ENCODE results near the gene XG.
A peak's percentile ranks its signal among the peaks of the same experiment; 100 is the strongest.

XG gene

GRCh38 chrX:2781226-2781571 lies 29.4 kb downstream of the XG start:
- Histone ChIP-seq H3K9me3 (ENCODE audit: severe bottlenecking) (no peaks in the 10 kb centered on the region), H3K27me3 (ENCODE audit: insufficient read depth, low read depth, severe bottlenecking) (no peaks in the 10 kb centered on the region)

GRCh38 chrX:2781698-2782097 lies 29.9 kb downstream of the XG start:
- no peak for TF ChIP-seq CTCF (IDR thresholded peaks at IDR 0.05; ENCODE audit: low read depth, low read length)
- peak overlapping the region; percentile 79 for H3K27ac ChIP-seq
- no peaks in the 10 kb centered on the region for H3K9me3 ChIP-seq (ENCODE audit: severe bottlenecking)
- H3K4me3 ChIP-seq (ENCODE audit: low read depth, low read length): 0 out of 2 replicates have a peak overlapping the region, but pooled peaks have one; percentile 14
- H3K36me3 ChIP-seq: no peaks in the 10 kb centered on the region
- no peak for DNase-seq
- no peaks in the 10 kb centered on the region for H3K27me3 ChIP-seq (ENCODE audit: insufficient read depth, low read depth, severe bottlenecking)

More at GRCh38 chrX:2781226-2781571, 29.4 kb downstream of the XG start:
- TF ChIP-seq CTCF (IDR thresholded peaks at IDR 0.05; ENCODE audit: low read depth, low read length): no peak
- Histone ChIP-seq H3K36me3 (no peaks in the 10 kb centered on the region), H3K27ac (peak overlapping the region; percentile 79), H3K4me3 (ENCODE audit: low read depth, low read length) (peak overlapping the region; percentile 14)
- peak; percentile 61 for DNase-seq

GRCh38 chrX:2782171-2782570 lies 30.3 kb downstream of the XG start:
- peak overlapping the region; percentile 79 for H3K27ac ChIP-seq
- no peak overlapping the region for H3K4me3 ChIP-seq (ENCODE audit: low read depth, low read length)
- no peaks in the 10 kb centered on the region for H3K27me3 ChIP-seq (ENCODE audit: insufficient read depth, low read depth, severe bottlenecking)
- H3K9me3 ChIP-seq (ENCODE audit: severe bottlenecking): no peaks in the 10 kb centered on the region
- no peaks in the 10 kb centered on the region for H3K36me3 ChIP-seq
- DNase-seq: no peak
- no peak for TF ChIP-seq CTCF (IDR thresholded peaks at IDR 0.05; ENCODE audit: low read depth, low read length)

GRCh38 chrX:2782778-2783177 lies 30.9 kb downstream of the XG start:
- H3K36me3 ChIP-seq: no peaks in the 10 kb centered on the region
- TF ChIP-seq CTCF (IDR thresholded peaks at IDR 0.05; ENCODE audit: low read depth, low read length): no peak
- no peaks in the 10 kb centered on the region for H3K27me3 ChIP-seq (ENCODE audit: insufficient read depth, low read depth, severe bottlenecking)
- no peak overlapping the region for H3K4me3 ChIP-seq (ENCODE audit: low read depth, low read length)
- no peak for DNase-seq
- H3K9me3 ChIP-seq (ENCODE audit: severe bottlenecking): no peaks in the 10 kb centered on the region
- H3K27ac ChIP-seq: peak overlapping the region; percentile 79

DNA sequence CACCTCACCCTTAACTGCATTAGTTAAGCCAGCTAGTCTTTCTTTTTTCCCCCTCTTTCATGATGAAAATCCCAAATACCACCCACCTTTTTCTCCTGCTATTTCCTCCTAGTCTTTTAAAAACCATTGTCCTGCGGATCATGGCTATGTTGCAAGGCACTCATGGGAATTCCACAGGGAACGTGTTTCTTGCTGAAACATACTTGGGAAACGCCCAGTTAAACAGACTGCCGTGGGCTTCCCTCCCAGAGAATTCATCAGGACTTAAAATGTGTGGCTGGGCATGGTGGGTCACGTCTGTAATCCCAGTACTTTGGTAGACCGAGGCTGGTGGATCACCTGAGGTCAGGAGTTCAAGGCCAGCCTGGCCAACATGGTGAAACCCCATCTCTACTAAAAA lies 32.2 kb downstream of the XG start:
- DNase-seq: no peak
- Histone ChIP-seq H3K27me3 (ENCODE audit: insufficient read depth, low read depth, severe bottlenecking) (no peaks in the 10 kb centered on the region), H3K9me3 (ENCODE audit: severe bottlenecking) (no peaks in the 10 kb centered on the region), H3K27ac (no peak overlapping the region), H3K36me3 (no peaks in the 10 kb centered on the region), H3K4me3 (ENCODE audit: low read depth, low read length) (no peak overlapping the region)
- TF ChIP-seq CTCF (IDR thresholded peaks at IDR 0.05; ENCODE audit: low read depth, low read length): no peak

- H3K4me3 ChIP-seq (ENCODE audit: low read depth, low read length): no peak overlapping the region
- no peak for TF ChIP-seq CTCF (IDR thresholded peaks at IDR 0.05; ENCODE audit: low read depth, low read length)
- no peaks in the 10 kb centered on the region for H3K36me3 ChIP-seq
- no peaks in the 10 kb centered on the region for H3K9me3 ChIP-seq (ENCODE audit: severe bottlenecking)
- H3K27me3 ChIP-seq (ENCODE audit: insufficient read depth, low read depth, severe bottlenecking): no peaks in the 10 kb centered on the region
- DNase-seq: no peak
- no peak overlapping the region for H3K27ac ChIP-seq
Measured at GRCh38 chrX:2785538-2785937, 33.7 kb downstream of the XG start.
